Fibroblast of lung (primary cell): Measurements from ENCODE around the gene SPRR4. TPM values are rescaled to one million over a fixed set of nuclear protein-coding genes. Genes with fewer than 3 reads are reported as not detected.

Experiments
- DNase-seq, 2 donors: peaks; one replicate each; pipeline versions ENCODE4 v3.0.0 to v3.0.0-alpha.2; 2010; ENCODE audit warnings: low read depth in 2 of 2
- H2AFZ ChIP-seq: 2 replicates; pipeline ENCODE4 v1.5.1; 2012; ENCODE audit warnings: low read length, control low read depth, inconsistent platforms
- H3K27ac ChIP-seq: 2 replicates; pipeline ENCODE4 v1.5.1; 2011; ENCODE audit warnings: low read length, control low read depth; ENCODE audit not compliant: insufficient read depth
- H3K27me3 ChIP-seq: 2 replicates; pipeline ENCODE4 v1.5.1; 2011; ENCODE audit warnings: mild to moderate bottlenecking, low read length; ENCODE audit not compliant: control insufficient read depth, insufficient read depth
- H3K36me3 ChIP-seq: 2 replicates; pipeline ENCODE4 v1.5.1; 2011; ENCODE audit warnings: low read length; ENCODE audit not compliant: control insufficient read depth, insufficient read depth
- H3K4me1 ChIP-seq: 2 replicates; pipeline ENCODE4 v1.5.1; 2011; ENCODE audit warnings: low read length; ENCODE audit not compliant: control insufficient read depth, insufficient read depth; ENCODE audit errors: extremely low read depth
- H3K4me2 ChIP-seq: 2 replicates; pipeline ENCODE4 v1.5.1; 2011; ENCODE audit warnings: low read length, control low read depth; ENCODE audit not compliant: insufficient read depth; ENCODE audit errors: extremely low read depth
- H3K4me3 ChIP-seq, 4 experiments: fragments of 200-600 bp in 1 of 4; sonication (generic) in 1 of 4; replicated peaks in 1 of 4; 2 replicates each; pipeline ENCODE4 v1.5.1; 2011 to 2016; ENCODE audit warnings: low read length in 4 of 4, low read depth in 3 of 4, mild to moderate bottlenecking in 3 of 4, control low read depth in 2 of 4, inconsistent platforms in 1 of 4, mixed read lengths in 1 of 4; ENCODE audit not compliant: insufficient read depth in 1 of 4; ENCODE audit errors: control extremely low read depth in 1 of 4
- H3K79me2 ChIP-seq: 2 replicates; pipeline ENCODE4 v1.5.1; 2012; ENCODE audit warnings: mild to moderate bottlenecking, low read length, inconsistent platforms; ENCODE audit not compliant: control insufficient read depth, insufficient read depth
- H3K9ac ChIP-seq: 2 replicates; pipeline ENCODE4 v1.5.1; 2011; ENCODE audit warnings: mild to moderate bottlenecking, low read length, control low read depth; ENCODE audit not compliant: insufficient read depth
- H3K9me3 ChIP-seq: 2 replicates; pipeline ENCODE4 v1.5.1; 2012; ENCODE audit warnings: low read depth, low read length; ENCODE audit not compliant: control insufficient read depth, insufficient read depth
- H4K20me1 ChIP-seq: 2 replicates; pipeline ENCODE4 v1.5.1; 2011; ENCODE audit warnings: low read length; ENCODE audit not compliant: control insufficient read depth, insufficient read depth; ENCODE audit errors: extremely low read depth
- EZH2 ChIP-seq: IDR thresholded peaks from 2 replicates; pipeline ENCODE4 v1.5.1; 2012; ENCODE audit warnings: low read length, control low read depth, mild to moderate bottlenecking; ENCODE audit errors: missing control alignments
- polyA plus RNA-seq, 2 donors: library from polyadenylated mRNA; depleted of rRNA in 1 of 2; stranded (reverse) in 1 of 2; unstranded in 1 of 2; fragments of >200 nt; gene quantifications; 2 replicates each; pipeline ENCODE4 v1.2.1, GENCODE V29; 2011 to 2012; ENCODE audit warnings: missing spikeins in 1 of 2
- total RNA-seq: library from RNA; depleted of rRNA; stranded (reverse); fragments of >200 nt; gene quantifications from 2 replicates; pipeline ENCODE4 v1.2.1, GENCODE V29; 2014
- TF ChIP-seq, protein P1 (sequence below), 2 donors: IDR thresholded peaks in 1 of 2; conservative IDR thresholded peaks in 1 of 2; 1 replicate in 1 of 2; 2 replicates in 1 of 2; pipeline ENCODE4 v1.5.1; 2011 to 2012; ENCODE audit warnings: low read length in 2 of 2, control low read depth in 1 of 2, inconsistent platforms in 1 of 2, low read depth in 1 of 2, mild to moderate bottlenecking in 1 of 2

Gene SPRR4
- total and polyA plus RNA-seq, 2 donors (not counting 1 experiment from before 2014, with no cell fraction given), result not detected

DNA sequence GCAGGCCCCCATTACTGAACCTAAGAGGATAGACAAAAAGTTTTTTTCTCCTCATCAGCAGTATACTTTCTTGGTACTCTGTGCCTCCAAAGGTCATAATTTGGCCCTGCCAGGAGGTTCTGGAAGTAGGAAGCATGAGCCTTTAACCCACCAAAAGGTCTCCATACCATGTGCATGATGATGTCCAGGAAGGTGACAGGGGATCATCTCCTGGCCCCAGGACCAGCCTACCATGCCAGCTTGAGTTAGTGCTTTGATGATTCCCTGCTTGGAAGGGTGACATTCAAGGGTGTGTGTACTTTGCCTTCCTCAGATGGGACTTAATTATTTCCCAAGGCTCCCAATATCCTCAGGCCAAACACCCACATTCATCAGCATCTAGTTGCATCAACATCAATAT is 7.2 kb downstream of the SPRR4 start:
- no peak overlapping the region for H3K27ac ChIP-seq
- no peak overlapping the region for H2AFZ ChIP-seq
- no peaks in the 10 kb centered on the region for H3K36me3 ChIP-seq
- no peaks in the 10 kb centered on the region for H4K20me1 ChIP-seq
- no peaks in the 10 kb centered on the region for H3K9me3 ChIP-seq
- no peak overlapping the region for H3K4me3 ChIP-seq
- no peak overlapping the region for H3K4me2 ChIP-seq
- H3K79me2 ChIP-seq, result no peaks in the 10 kb centered on the region
- no peak for DNase-seq
- no peaks in the 10 kb centered on the region for H3K4me1 ChIP-seq
- H3K27me3 ChIP-seq, result no peaks in the 10 kb centered on the region
- H3K9ac ChIP-seq, result no peak overlapping the region
- TF ChIP-seq EZH2, result no peak
- TF ChIP-seq, protein P1, sequence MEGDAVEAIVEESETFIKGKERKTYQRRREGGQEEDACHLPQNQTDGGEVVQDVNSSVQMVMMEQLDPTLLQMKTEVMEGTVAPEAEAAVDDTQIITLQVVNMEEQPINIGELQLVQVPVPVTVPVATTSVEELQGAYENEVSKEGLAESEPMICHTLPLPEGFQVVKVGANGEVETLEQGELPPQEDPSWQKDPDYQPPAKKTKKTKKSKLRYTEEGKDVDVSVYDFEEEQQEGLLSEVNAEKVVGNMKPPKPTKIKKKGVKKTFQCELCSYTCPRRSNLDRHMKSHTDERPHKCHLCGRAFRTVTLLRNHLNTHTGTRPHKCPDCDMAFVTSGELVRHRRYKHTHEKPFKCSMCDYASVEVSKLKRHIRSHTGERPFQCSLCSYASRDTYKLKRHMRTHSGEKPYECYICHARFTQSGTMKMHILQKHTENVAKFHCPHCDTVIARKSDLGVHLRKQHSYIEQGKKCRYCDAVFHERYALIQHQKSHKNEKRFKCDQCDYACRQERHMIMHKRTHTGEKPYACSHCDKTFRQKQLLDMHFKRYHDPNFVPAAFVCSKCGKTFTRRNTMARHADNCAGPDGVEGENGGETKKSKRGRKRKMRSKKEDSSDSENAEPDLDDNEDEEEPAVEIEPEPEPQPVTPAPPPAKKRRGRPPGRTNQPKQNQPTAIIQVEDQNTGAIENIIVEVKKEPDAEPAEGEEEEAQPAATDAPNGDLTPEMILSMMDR (conservative IDR thresholded peaks at IDR 0.05 in 1 of 2, IDR thresholded peaks at IDR 0.05 in 1 of 2; ENCODE audit: low read depth in 1 of 2, low read length in 2 of 2), result no peak

DNA sequence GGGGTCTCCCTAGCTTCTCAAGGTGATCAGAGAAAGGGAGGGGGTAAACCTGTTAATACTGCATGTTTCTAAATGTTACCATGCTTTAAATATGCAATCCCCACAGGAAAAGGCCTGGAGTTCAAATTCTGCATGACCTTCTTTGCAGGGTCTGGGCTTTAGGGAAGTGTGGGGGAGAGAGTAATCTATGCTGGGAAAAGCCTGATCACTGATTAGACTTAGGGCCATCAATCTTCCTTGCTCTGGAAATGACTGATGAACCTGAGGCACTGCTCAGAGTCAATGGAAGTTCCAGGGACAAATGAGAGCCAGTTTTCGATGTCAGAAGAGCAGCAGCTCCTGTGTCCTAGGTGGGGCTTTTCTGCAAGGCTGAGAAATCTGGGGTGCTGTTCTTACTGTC is 10.2 kb downstream of the SPRR4 start:
- H3K4me1 ChIP-seq, result no peaks in the 10 kb centered on the region
- no peak overlapping the region for H3K9ac ChIP-seq
- no peaks in the 10 kb centered on the region for H3K9me3 ChIP-seq
- DNase-seq, result no peak
- no peaks in the 10 kb centered on the region for H3K79me2 ChIP-seq
- no peaks in the 10 kb centered on the region for H3K36me3 ChIP-seq
- H3K27ac ChIP-seq, result no peak overlapping the region
- no peak overlapping the region for H3K4me3 ChIP-seq
- TF ChIP-seq, protein P1 (conservative IDR thresholded peaks at IDR 0.05 in 1 of 2, IDR thresholded peaks at IDR 0.05 in 1 of 2; ENCODE audit: low read depth in 1 of 2, low read length in 2 of 2), result no peak
- TF ChIP-seq EZH2, result no peak
- no peak overlapping the region for H2AFZ ChIP-seq
- H3K4me2 ChIP-seq, result no peak overlapping the region
- no peaks in the 10 kb centered on the region for H4K20me1 ChIP-seq
- no peaks in the 10 kb centered on the region for H3K27me3 ChIP-seq

DNA sequence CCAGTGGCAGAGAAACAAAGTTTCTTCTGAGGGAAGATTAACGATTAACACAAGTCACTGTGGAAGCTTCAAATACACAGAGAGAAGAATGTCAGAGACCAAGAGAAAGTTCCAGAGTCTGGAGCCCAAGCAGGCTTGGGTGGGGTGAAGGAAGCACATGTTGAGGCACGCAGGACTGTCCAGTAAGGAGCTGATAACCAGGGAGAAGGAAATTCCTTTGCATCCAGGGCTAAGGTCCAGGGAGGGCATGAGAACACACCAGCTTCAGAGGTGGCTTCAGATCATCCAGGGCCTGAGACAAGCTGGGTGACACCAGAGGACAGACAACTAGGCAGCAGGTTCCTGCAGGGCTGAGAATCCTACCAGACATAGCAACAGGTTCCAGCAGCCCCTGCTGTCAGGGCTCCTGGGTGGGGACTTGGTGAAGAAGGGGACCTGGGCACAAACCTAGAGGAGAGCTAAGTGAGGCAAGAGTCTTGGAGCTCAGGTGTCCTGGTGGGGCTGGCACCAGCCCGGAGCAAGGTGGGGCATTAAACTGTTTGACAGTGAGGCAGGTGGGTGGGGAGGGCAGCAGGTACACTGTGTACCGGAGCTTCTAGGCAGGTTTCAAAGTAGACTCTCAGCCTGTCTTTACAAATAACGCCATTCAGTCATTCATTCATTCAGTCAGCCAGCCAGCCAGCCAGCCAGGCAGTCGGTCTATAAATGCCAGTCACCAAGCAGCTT is 10.9 kb downstream of the SPRR4 start:
- DNase-seq, result no peak
- Histone ChIP-seq H3K27me3 (no peaks in the 10 kb centered on the region), H3K27ac (no peak overlapping the region), H3K9me3 (no peaks in the 10 kb centered on the region), H3K4me2 (no peak overlapping the region), H3K9ac (no peak overlapping the region), H3K4me1 (no peaks in the 10 kb centered on the region), H2AFZ (no peak overlapping the region), H3K4me3 (no peak overlapping the region), H3K36me3 (no peaks in the 10 kb centered on the region), H4K20me1 (no peaks in the 10 kb centered on the region), H3K79me2 (no peaks in the 10 kb centered on the region)
- TF ChIP-seq EZH2, result no peak
- TF ChIP-seq, protein P1 (conservative IDR thresholded peaks at IDR 0.05 in 1 of 2, IDR thresholded peaks at IDR 0.05 in 1 of 2; ENCODE audit: low read depth in 1 of 2, low read length in 2 of 2), result no peak
